ENCODE measurements around the gene RPS6KA6. TPM values are rescaled to one million over a fixed set of nuclear protein-coding genes. Genes with fewer than 3 reads are reported as not detected.

RPS6KA6 gene
- polyA plus RNA-seq, 1 of the 3 experiments (the other 2 are of a cell fraction), result 1.7 TPM

DNA sequence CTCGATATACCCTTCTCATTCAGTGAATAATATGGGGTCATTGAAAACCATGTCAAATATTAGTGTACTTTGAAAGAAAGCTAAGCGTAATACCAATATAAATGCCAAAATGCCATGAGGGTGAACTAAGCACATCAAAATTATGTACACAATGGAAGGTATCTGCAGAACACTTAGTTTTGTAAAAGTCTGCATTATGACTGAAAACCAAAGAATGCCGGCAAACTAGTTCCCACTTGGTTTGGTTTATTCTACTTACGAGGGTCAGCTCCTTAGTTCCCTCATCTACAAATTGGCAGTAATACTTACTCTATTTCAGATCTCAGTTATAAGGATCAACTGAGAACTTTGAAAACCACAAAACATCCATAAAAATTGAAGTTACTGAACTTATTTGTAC is 27.3 kb downstream of the RPS6KA6 start (continued):
- TF ChIP-seq MXI1 (IDR thresholded peaks at IDR 0.05; ENCODE audit: low read depth, low read length) (no peak), ZBTB33 (IDR thresholded peaks at IDR 0.05; ENCODE audit: borderline replicate concordance, low read depth) (no peak), CHD2 (IDR thresholded peaks at IDR 0.05; ENCODE audit: low read length, partially characterized antibody) (no peak), YY1 (IDR thresholded peaks at IDR 0.05; ENCODE audit: low read depth) (no peak)

GRCh38 chrX:84156821-84157220 is 31.2 kb downstream of the RPS6KA6 start:
- no peak for DNase-seq
- no peaks in the 10 kb centered on the region for H3F3A ChIP-seq (replicated peaks; ENCODE audit: insufficient read depth)
- WGBS (ENCODE audit: low lambda C conversion rate), result 35% methylated on average over 1 of the region's 1 CpG
- ChIA-PET CTCF (no interaction called here), POLR2A (no interaction called here)
- no peaks in the 10 kb centered on the region for H3K36me3 ChIP-seq (replicated peaks in 1 of 2; ENCODE audit: control insufficient read depth in 1 of 2, insufficient read depth in 2 of 2, low read length in 1 of 2)
- no peak overlapping the region for H3K4me3 ChIP-seq (ENCODE audit: low read depth in 2 of 2, low read length in 1 of 2)
- no peak overlapping the region for H3K4me2 ChIP-seq
- no peaks in the 10 kb centered on the region for H3K9me2 ChIP-seq
- no peaks in the 10 kb centered on the region for H3K9me3 ChIP-seq
- no peak overlapping the region for H2AFZ ChIP-seq (ENCODE audit: low read depth)
- H3K9ac ChIP-seq, result no peak overlapping the region
- no peaks in the 10 kb centered on the region for H3K27me3 ChIP-seq (ENCODE audit: insufficient read depth)
- TF ChIP-seq SIN3A (IDR thresholded peaks at IDR 0.05; ENCODE audit: borderline replicate concordance, low read depth, low read length), result no peak
- no peak for TF ChIP-seq REST (IDR thresholded peaks at IDR 0.05; ENCODE audit: low read depth, low read length)
- no peak for TF ChIP-seq FOXJ3 (CRISPR knock-in tag; IDR thresholded peaks at IDR 0.05)
- no peak for TF ChIP-seq TCF12 (IDR thresholded peaks at IDR 0.05)
- no peak for TF ChIP-seq TEAD4 (IDR thresholded peaks at IDR 0.05; ENCODE audit: borderline replicate concordance, insufficient read depth)
- no peak for TF ChIP-seq YY1 (IDR thresholded peaks at IDR 0.05; ENCODE audit: low read depth)
- TF ChIP-seq, protein P1, sequence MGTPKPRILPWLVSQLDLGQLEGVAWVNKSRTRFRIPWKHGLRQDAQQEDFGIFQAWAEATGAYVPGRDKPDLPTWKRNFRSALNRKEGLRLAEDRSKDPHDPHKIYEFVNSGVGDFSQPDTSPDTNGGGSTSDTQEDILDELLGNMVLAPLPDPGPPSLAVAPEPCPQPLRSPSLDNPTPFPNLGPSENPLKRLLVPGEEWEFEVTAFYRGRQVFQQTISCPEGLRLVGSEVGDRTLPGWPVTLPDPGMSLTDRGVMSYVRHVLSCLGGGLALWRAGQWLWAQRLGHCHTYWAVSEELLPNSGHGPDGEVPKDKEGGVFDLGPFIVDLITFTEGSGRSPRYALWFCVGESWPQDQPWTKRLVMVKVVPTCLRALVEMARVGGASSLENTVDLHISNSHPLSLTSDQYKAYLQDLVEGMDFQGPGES (IDR thresholded peaks at IDR 0.05; ENCODE audit: low read depth, low read length), result no peak
- no peak for TF ChIP-seq MEF2A (IDR thresholded peaks at IDR 0.05; ENCODE audit: borderline replicate concordance, low read depth)
- no peaks in the 10 kb centered on the region for H3K79me2 ChIP-seq (ENCODE audit: insufficient read depth)
- no peaks in the 10 kb centered on the region for H4K20me1 ChIP-seq (ENCODE audit: insufficient read depth)
- no peaks in the 10 kb centered on the region for H3K4me1 ChIP-seq (ENCODE audit: control insufficient read depth in 1 of 2, insufficient read depth in 2 of 2, low read depth in 1 of 2, low read length in 1 of 2)
- no peak overlapping the region for H3K27ac ChIP-seq (ENCODE audit: low read depth in 2 of 2, low read length in 1 of 2)

Data from SK-N-SH (cell line).